Measurements from ENCODE around the gene AUH. TPM values are rescaled to one million over a fixed set of nuclear protein-coding genes. Genes with fewer than 3 reads are reported as not detected.

The AUH gene
- total RNA-seq, 1 experiment from 2014 or later = 21.7 TPM

GRCh38 chr9:91172329-91172728 lies 189.4 kb downstream of the AUH start:
- H3K27ac ChIP-seq (ENCODE audit: insufficient read length, low read depth, low read length) = no peak overlapping the region
- no peak for TF ChIP-seq CTCF (conservative IDR thresholded peaks at IDR 0.05)
- H3K9ac ChIP-seq (ENCODE audit: extremely low read depth, insufficient read length, low read length) = no peak overlapping the region
- no peaks in the 10 kb centered on the region for H3K27me3 ChIP-seq (ENCODE audit: insufficient read depth, low read length)
- no peak overlapping the region for H3K56ac ChIP-seq (ENCODE audit: insufficient read length, low read depth, low read length)
- no peaks in the 10 kb centered on the region for H3K79me2 ChIP-seq (ENCODE audit: insufficient read depth, low read length)
- H2AK5ac ChIP-seq (ENCODE audit: insufficient read length, low read length) = no peak overlapping the region
- no peak overlapping the region for H3K14ac ChIP-seq (ENCODE audit: insufficient read depth, low read length)
- no peak overlapping the region for H2BK120ac ChIP-seq (ENCODE audit: low read depth, low read length, poor library complexity, severe bottlenecking)
- H2BK20ac ChIP-seq (ENCODE audit: low read depth, low read length, poor library complexity, severe bottlenecking) = no peak overlapping the region
- no peak overlapping the region for H2BK15ac ChIP-seq (ENCODE audit: low read depth, low read length)
- Mint-ChIP-seq H3K4me1 (peaks cover under 1 to 2% of the 10 kb centered on the region in 2 experiments; a peak in 3 of 4 replicates), H3K4me3 (no peak overlapping the region), H3K27ac (no peak overlapping the region), H3K9me3 (peaks cover 14 to 16% of the 10 kb centered on the region in 2 experiments; a peak in 4 of 5 replicates), H3K27me3 (ENCODE audit: low read depth) (no peaks in the 10 kb centered on the region), H3K36me3 (ENCODE audit: insufficient read depth in 1 of 3, low read depth in 3 of 3) (peaks cover 0 to 2% (median 0%) of the 10 kb centered on the region in 3 experiments; a peak in 1 of 7 replicates)
- no peak overlapping the region for H4K8ac ChIP-seq (replicated peaks; ENCODE audit: insufficient read length, low read depth, low read length)
- no peaks in the 10 kb centered on the region for H3K9me3 ChIP-seq (ENCODE audit: control insufficient read depth, low read depth, low read length)
- no peaks in the 10 kb centered on the region for H4K20me1 ChIP-seq (ENCODE audit: control insufficient read depth, insufficient read depth, insufficient read length)
- DNase-seq = no peak
- no peak overlapping the region for H3K18ac ChIP-seq (ENCODE audit: insufficient read length, low read depth, low read length)
- H2BK12ac ChIP-seq (ENCODE audit: insufficient read length, low read depth, low read length) = no peak overlapping the region
- H3T11ph ChIP-seq (ENCODE audit: low read length) = no peak overlapping the region
- no CpG with 5 or more reads among the region's 1 CpG for WGBS (ENCODE audit: extremely low coverage, insufficient read length, low lambda C conversion rate)
- H3K23me2 ChIP-seq (ENCODE audit: insufficient read length, low read depth, low read length, poor library complexity, severe bottlenecking) = no peaks in the 10 kb centered on the region
- H3K4me2 ChIP-seq (ENCODE audit: insufficient read depth, insufficient read length, low read length) = no peak overlapping the region
- no peak overlapping the region for H4K91ac ChIP-seq (ENCODE audit: insufficient read length, low read depth, low read length)
- H3K4ac ChIP-seq (ENCODE audit: low read depth, low read length) = no peak overlapping the region
- no peaks in the 10 kb centered on the region for H3K79me1 ChIP-seq (ENCODE audit: insufficient read depth, low read depth, low read length, poor library complexity, severe bottlenecking)
- no peak overlapping the region for H3K23ac ChIP-seq (ENCODE audit: insufficient read length, low read depth, low read length)
- H2BK5ac ChIP-seq (ENCODE audit: insufficient read length, low read length) = no peak overlapping the region
- no peak overlapping the region for H4K5ac ChIP-seq (ENCODE audit: insufficient read length, low read depth, low read length)
- H3K4me1 ChIP-seq (ENCODE audit: insufficient read depth, low read length) = no peaks in the 10 kb centered on the region
- H2AFZ ChIP-seq (ENCODE audit: low read length) = no peak overlapping the region
